22Rv1 (cell line): Measurements from ENCODE around the gene SETBP1.

Experiments
- ZFX ChIP-seq: fragments of 450-650 bp; IDR thresholded peaks from 2 replicates; pipeline ENCODE4 v1.6.1; 2017; ENCODE audit warnings: antibody characterized with exemption, borderline replicate concordance
- TF ChIP-seq, protein P1 (sequence below): fragments of 450-650 bp; IDR thresholded peaks from 2 replicates; pipeline ENCODE4 v1.5.1; 2017; ENCODE audit warnings: mild to moderate bottlenecking

DNA sequence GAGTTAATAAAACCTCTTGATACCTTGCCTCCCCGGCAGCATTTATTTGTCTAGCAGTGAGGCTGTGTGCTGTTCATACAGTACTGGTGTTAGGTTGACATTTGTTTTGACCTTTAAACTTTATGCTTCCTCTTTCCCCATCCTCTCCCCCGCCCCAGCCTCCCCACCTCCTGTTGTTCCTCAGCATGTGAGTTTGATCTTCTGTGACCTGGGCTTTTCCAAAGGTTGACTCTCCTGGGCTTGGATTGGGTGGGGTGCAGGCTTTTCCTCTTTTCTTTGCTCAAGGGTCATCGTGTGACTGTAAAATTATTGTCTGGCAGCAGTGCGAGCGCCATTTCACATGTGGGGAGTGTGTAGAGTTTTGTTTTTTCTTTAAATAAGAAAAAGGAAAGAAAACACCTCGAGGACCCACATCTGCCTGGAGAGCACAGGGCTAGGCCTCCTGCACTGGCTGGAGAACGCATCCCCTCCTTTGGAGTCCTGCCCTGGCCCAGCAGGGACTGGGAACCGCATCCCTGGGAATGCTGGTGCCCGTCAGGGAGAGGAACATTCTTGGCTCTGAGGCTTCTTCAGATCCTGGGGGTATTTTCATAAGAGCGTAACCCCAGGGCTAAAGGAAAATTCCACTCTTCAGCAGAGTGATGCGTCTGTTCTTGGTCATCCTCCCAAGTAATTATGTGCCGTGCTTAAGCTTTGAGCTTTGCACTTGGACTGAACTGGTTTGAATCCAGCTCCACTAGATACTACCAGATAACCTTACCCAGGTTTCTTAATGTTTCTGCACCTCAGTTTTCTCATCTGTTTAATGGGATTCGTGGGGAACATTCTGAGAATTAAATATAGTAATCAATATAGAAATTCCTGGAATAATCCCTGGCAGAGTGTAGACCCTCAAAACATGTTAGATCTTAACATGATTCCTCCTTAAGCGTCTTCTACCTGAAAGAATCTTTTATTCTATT is 91.5 kb downstream of the SETBP1 start:
- TF ChIP-seq, protein P1, sequence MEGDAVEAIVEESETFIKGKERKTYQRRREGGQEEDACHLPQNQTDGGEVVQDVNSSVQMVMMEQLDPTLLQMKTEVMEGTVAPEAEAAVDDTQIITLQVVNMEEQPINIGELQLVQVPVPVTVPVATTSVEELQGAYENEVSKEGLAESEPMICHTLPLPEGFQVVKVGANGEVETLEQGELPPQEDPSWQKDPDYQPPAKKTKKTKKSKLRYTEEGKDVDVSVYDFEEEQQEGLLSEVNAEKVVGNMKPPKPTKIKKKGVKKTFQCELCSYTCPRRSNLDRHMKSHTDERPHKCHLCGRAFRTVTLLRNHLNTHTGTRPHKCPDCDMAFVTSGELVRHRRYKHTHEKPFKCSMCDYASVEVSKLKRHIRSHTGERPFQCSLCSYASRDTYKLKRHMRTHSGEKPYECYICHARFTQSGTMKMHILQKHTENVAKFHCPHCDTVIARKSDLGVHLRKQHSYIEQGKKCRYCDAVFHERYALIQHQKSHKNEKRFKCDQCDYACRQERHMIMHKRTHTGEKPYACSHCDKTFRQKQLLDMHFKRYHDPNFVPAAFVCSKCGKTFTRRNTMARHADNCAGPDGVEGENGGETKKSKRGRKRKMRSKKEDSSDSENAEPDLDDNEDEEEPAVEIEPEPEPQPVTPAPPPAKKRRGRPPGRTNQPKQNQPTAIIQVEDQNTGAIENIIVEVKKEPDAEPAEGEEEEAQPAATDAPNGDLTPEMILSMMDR, result no peak
- no peak for TF ChIP-seq ZFX
